Neural cell (in vitro differentiated cells): ENCODE data around the gene NMRK2.

Source experiments
- CTCF ChIP-seq: fragments of 450-650 bp; IDR thresholded peaks from 2 replicates; pipeline ENCODE4 v1.5.1; 2014; ENCODE audit warnings: antibody characterized with exemption, mild to moderate bottlenecking, moderate library complexity; ENCODE audit not compliant: poor library complexity, severe bottlenecking
- EZH2 ChIP-seq: fragments of 200-600, 300-800 bp; shearing (Covaris generic), sonication (generic); IDR thresholded peaks from 2 replicates; pipeline ENCODE4 v1.6.1; 2014; ENCODE audit warnings: antibody characterized with exemption, low read length, borderline replicate concordance, mild to moderate bottlenecking; ENCODE audit not compliant: insufficient read depth, poor library complexity, severe bottlenecking
- POLR2AphosphoS5 ChIP-seq: IDR thresholded peaks from 2 replicates; pipeline ENCODE4 v1.6.1; 2012
- RAD21 ChIP-seq: fragments of 450-650 bp; conservative IDR thresholded peaks from 2 replicates; pipeline ENCODE4 v1.6.1; 2014; ENCODE audit warnings: antibody characterized with exemption, mild to moderate bottlenecking, moderate library complexity

- TF ChIP-seq EZH2 (no peak), RAD21 (no peak), CTCF (no peak), POLR2AphosphoS5 (no peak)
These were observed 17.4 kb downstream of the NMRK2 start for GRCh38 chr19:3949997-3950859.
